Calu3 (cell line): ENCODE measurements around the gene PAQR9. TPM values are rescaled to one million over a fixed set of nuclear protein-coding genes. Genes with fewer than 3 reads are reported as not detected.

ENCODE experiments used
- BruUV-seq: library from RNA; stranded (reverse); fragments of 400-500 nt; replicated peaks from 2 replicates; lab custom pipeline; 2021; lab: Mats Ljungman, UMichigan
- CTCF ChIA-PET: fragments of 300-600 bp; sonication (Branson Sonifier 250); formaldehyde crosslinking; loops from one replicate; lab custom pipeline; 2022; ENCODE audit warnings: antibody characterized with exemption; lab: Charles Lee
- DNase-seq: peaks from one replicate; pipeline ENCODE4 v3.0.0; 2022
- H3K27ac Mint-ChIP-seq: one replicate; pipeline ENCODE4 v1.8.0; 2022; ENCODE audit warnings: mixed read lengths; ENCODE audit not compliant: unreplicated experiment
- H3K27me3 Mint-ChIP-seq: one replicate; pipeline ENCODE4 v1.8.0; 2022; ENCODE audit warnings: mixed read lengths; ENCODE audit not compliant: unreplicated experiment
- H3K36me3 Mint-ChIP-seq: one replicate; pipeline ENCODE4 v1.8.0; 2022; ENCODE audit warnings: mild to moderate bottlenecking, moderate library complexity, mixed read lengths; ENCODE audit not compliant: insufficient read depth, unreplicated experiment
- H3K4me1 Mint-ChIP-seq: one replicate; pipeline ENCODE4 v1.8.0; 2022; ENCODE audit warnings: mild to moderate bottlenecking, low read depth, mixed read lengths; ENCODE audit not compliant: unreplicated experiment
- H3K4me3 Mint-ChIP-seq: one replicate; pipeline ENCODE4 v1.8.0; 2022; ENCODE audit warnings: mild to moderate bottlenecking, low read depth, moderate library complexity, mixed read lengths; ENCODE audit not compliant: unreplicated experiment
- H3K9me3 Mint-ChIP-seq: one replicate; pipeline ENCODE4 v1.8.0; 2022; ENCODE audit warnings: low read depth, mixed read lengths; ENCODE audit not compliant: unreplicated experiment
- CTCF ChIP-seq: fragments of 200-600 bp; IDR thresholded peaks from one replicate; pipeline ENCODE4 v1.8.0; 2022; ENCODE audit warnings: antibody characterized with exemption; ENCODE audit not compliant: unreplicated experiment
- intact Hi-C: fragments of 100-400 bp; cut with micrococcal nuclease; formaldehyde crosslinking; loops from one replicate; pipeline ENCODE4 v1.10.0; 2022; ENCODE audit not compliant: unreplicated experiment
- total RNA-seq: library from RNA; stranded (reverse); gene quantifications from 2 replicates; pipeline ENCODE4 v1.2.3, GENCODE V29; 2022

PAQR9 gene
- total RNA-seq, 1 experiment from 2014 or later: 2.0 TPM

GRCh38 chr3:142987707-142988106, 24.2 kb upstream of the PAQR9 start:
- no peak overlapping the region for H3K27ac Mint-ChIP-seq
- intact Hi-C loops: loop anchor here (1.0 to 2.0 kb wide), 3 partner anchors 58 to 401 kb away; no protein-coding TSS in a partner anchor
- CTCF ChIA-PET: interaction anchor here (1.5 to 2.2 kb wide), 2 partner anchors 117 to 159 kb away, joined by 3 to 12 read pairs; no protein-coding TSS in a partner anchor
- DNase-seq: no peak
- no peak for TF ChIP-seq CTCF
- no peak overlapping the region for H3K4me3 Mint-ChIP-seq
- H3K4me1 Mint-ChIP-seq: peaks cover 1% of the 10 kb centered on the region
- H3K36me3 Mint-ChIP-seq: no peaks in the 10 kb centered on the region
- no TSS peak for BruUV-seq
- H3K27me3 Mint-ChIP-seq: peaks cover 15% of the 10 kb centered on the region
- H3K9me3 Mint-ChIP-seq: no peaks in the 10 kb centered on the region

GRCh38 chr3:142987080-142987700, 23.7 kb upstream of the PAQR9 start:
- CTCF ChIA-PET: interaction anchor here (1.5 to 2.2 kb wide), 2 partner anchors 116 to 158 kb away, joined by 3 to 12 read pairs; no protein-coding TSS in a partner anchor
- H3K9me3 Mint-ChIP-seq: no peaks in the 10 kb centered on the region
- intact Hi-C loops: loop anchor here (1.0 to 2.0 kb wide), 3 partner anchors 58 to 400 kb away; no protein-coding TSS in a partner anchor
- peak; percentile 84 for TF ChIP-seq CTCF
- no TSS peak for BruUV-seq
- no peak overlapping the region for H3K4me3 Mint-ChIP-seq
- no peaks in the 10 kb centered on the region for H3K4me1 Mint-ChIP-seq
- peaks cover 15% of the 10 kb centered on the region for H3K27me3 Mint-ChIP-seq
- no peak for DNase-seq
- H3K36me3 Mint-ChIP-seq: no peaks in the 10 kb centered on the region
- H3K27ac Mint-ChIP-seq: no peak overlapping the region

- intact Hi-C loops: no loop called here
Measured at GRCh38 chr3:142984255-142984654, 20.8 kb upstream of the PAQR9 start.

GRCh38 chr3:142983318-142983717, 19.8 kb upstream of the PAQR9 start:
- Mint-ChIP-seq H3K27ac (no peak overlapping the region), H3K36me3 (no peaks in the 10 kb centered on the region), H3K9me3 (no peaks in the 10 kb centered on the region), H3K4me1 (no peaks in the 10 kb centered on the region), H3K27me3 (peaks cover 15% of the 10 kb centered on the region), H3K4me3 (no peak overlapping the region)
- CTCF ChIA-PET: interaction anchor here (0.6 to 1.1 kb wide), 2 partner anchors 9 to 45 kb away, joined by 3 read pairs; no protein-coding TSS in a partner anchor
- no peak for TF ChIP-seq CTCF
- intact Hi-C loops: no loop called here
- no TSS peak for BruUV-seq
- no peak for DNase-seq

More at GRCh38 chr3:142984255-142984654, 20.8 kb upstream of the PAQR9 start:
- H3K9me3 Mint-ChIP-seq: no peaks in the 10 kb centered on the region
- TF ChIP-seq CTCF: no peak
- H3K4me3 Mint-ChIP-seq: no peak overlapping the region
- peaks cover 15% of the 10 kb centered on the region for H3K27me3 Mint-ChIP-seq
- no peak overlapping the region for H3K27ac Mint-ChIP-seq
- BruUV-seq: no TSS peak
- H3K4me1 Mint-ChIP-seq: no peaks in the 10 kb centered on the region
- CTCF ChIA-PET: interaction anchor here (0.8 kb wide), 1 partner anchor 248 kb away, joined by 3 read pairs; no protein-coding TSS in a partner anchor
- no peaks in the 10 kb centered on the region for H3K36me3 Mint-ChIP-seq
- no peak for DNase-seq
